ENCODE measurements around the gene DUOXA1.
"Not testable (repeated sequence)": the region's sequence is repeated elsewhere in the genome, so short reads cannot be mapped to it uniquely, and the experiment has no call there.

The DUOXA1 gene

GRCh38 chr15:45106002-45106790, 23.5 kb downstream of the DUOXA1 start:
- no peak for TF ChIP-seq CTCF (conservative IDR thresholded peaks at IDR 0.05; ENCODE audit: low read depth, low read length)
- H3K4me3 ChIP-seq (ENCODE audit: low read length), result no peak overlapping the region
- no peak for DNase-seq (ENCODE audit: low read depth)

GRCh38 chr15:45105586-45105985, 24.1 kb downstream of the DUOXA1 start:
- TF ChIP-seq CTCF (conservative IDR thresholded peaks at IDR 0.05; ENCODE audit: low read depth, low read length), result no peak
- no peak for DNase-seq (ENCODE audit: low read depth)
- no peak overlapping the region for H3K4me3 ChIP-seq (ENCODE audit: low read length)

GRCh38 chr15:45104170-45104569, 25.5 kb downstream of the DUOXA1 start:
- not testable (repeated sequence) for H3K4me3 ChIP-seq (ENCODE audit: low read length); DNase-seq (ENCODE audit: low read depth)

GRCh38 chr15:45102226-45102625, 27.5 kb downstream of the DUOXA1 start:
- DNase-seq (ENCODE audit: low read depth), result no peak
- H3K4me3 ChIP-seq (ENCODE audit: low read length), result no peak overlapping the region
- no peak for TF ChIP-seq CTCF (conservative IDR thresholded peaks at IDR 0.05; ENCODE audit: low read depth, low read length)

- DNase-seq (ENCODE audit: low read depth), result no peak
- no peak for TF ChIP-seq CTCF (conservative IDR thresholded peaks at IDR 0.05; ENCODE audit: low read depth, low read length)
- H3K4me3 ChIP-seq (ENCODE audit: low read length), result no peak overlapping the region
Observed at GRCh38 chr15:45101749-45102148, 27.9 kb downstream of the DUOXA1 start.

GRCh38 chr15:45100884-45101625, 28.6 kb downstream of the DUOXA1 start:
- no peak overlapping the region for H3K4me3 ChIP-seq (ENCODE audit: low read length)
- no peak for DNase-seq (ENCODE audit: low read depth)
- TF ChIP-seq CTCF (conservative IDR thresholded peaks at IDR 0.05; ENCODE audit: low read depth, low read length), result no peak

- no peak overlapping the region for H3K4me3 ChIP-seq (ENCODE audit: low read length)
- no peak for TF ChIP-seq CTCF (conservative IDR thresholded peaks at IDR 0.05; ENCODE audit: low read depth, low read length)
- no peak for DNase-seq (ENCODE audit: low read depth)
Observed at GRCh38 chr15:45099549-45100165, 30.0 kb downstream of the DUOXA1 start.

Measured in retinal pigment epithelial cell (primary cell).